Ramos (cell line): Measurements from ENCODE around the gene GYS1.
"Not testable (repeated sequence)": the region's sequence is repeated elsewhere in the genome, so short reads cannot be mapped to it uniquely, and the experiment has no call there.

Experiments
- in situ Hi-C: fragments of 300-500 bp; cut with MboI; formaldehyde crosslinking; loops from one replicate; pipeline ENCODE4 v1.14.3; 2022; ENCODE audit warnings: low sequenced_read_pairs; ENCODE audit not compliant: unreplicated experiment

GYS1 gene

GRCh38 chr19:48953141-48953540 is 40.0 kb downstream of the GYS1 start:
- in situ Hi-C loops = no loop called here

- in situ Hi-C loops = no loop called here
These were observed 42.1 kb downstream of the GYS1 start for GRCh38 chr19:48950830-48951519.

GRCh38 chr19:48950159-48950558 is 43.0 kb downstream of the GYS1 start:
- in situ Hi-C loops = no loop called here

GRCh38 chr19:48947258-48947542 is 45.9 kb downstream of the GYS1 start:
- in situ Hi-C loops = no loop called here

GRCh38 chr19:48946463-48947257 is 46.4 kb downstream of the GYS1 start:
- in situ Hi-C loops = no loop called here

- in situ Hi-C loops = no loop called here
These were observed 47.3 kb downstream of the GYS1 start for GRCh38 chr19:48945817-48946216.

- in situ Hi-C loops = no loop called here
These were observed 47.7 kb downstream of the GYS1 start for GRCh38 chr19:48945415-48945814.

- in situ Hi-C loops = no loop called here
These were observed 50.0 kb downstream of the GYS1 start for GRCh38 chr19:48943081-48943480.

- in situ Hi-C loops = no loop called here
These were observed 52.2 kb downstream of the GYS1 start for GRCh38 chr19:48940902-48941301.

- in situ Hi-C loops = no loop called here
These were observed 54.9 kb downstream of the GYS1 start for GRCh38 chr19:48938256-48938655.

- in situ Hi-C loops = no loop called here
These were observed 57.2 kb downstream of the GYS1 start for GRCh38 chr19:48935864-48936263.

GRCh38 chr19:48934837-48935236 is 58.3 kb downstream of the GYS1 start:
- in situ Hi-C loops = no loop called here

- in situ Hi-C loops = no loop called here
These were observed 59.7 kb downstream of the GYS1 start, which contains the start of gene DHDH for GRCh38 chr19:48933382-48933932. Gene DHDH, plus strand, starts transcription at chr19:48933699. Its CDS starts 23 bp downstream, at chr19:48933722.

GRCh38 chr19:48928164-48929025 is 64.7 kb downstream of the GYS1 start:
- in situ Hi-C loops = no loop called here

GRCh38 chr19:48927692-48928091 is 65.4 kb downstream of the GYS1 start:
- in situ Hi-C loops = not testable (repeated sequence)

- in situ Hi-C loops = no loop called here
These were observed 66.2 kb downstream of the GYS1 start for GRCh38 chr19:48926909-48927308.

GRCh38 chr19:48925890-48926289 is 67.2 kb downstream of the GYS1 start:
- in situ Hi-C loops = not testable (repeated sequence)

- in situ Hi-C loops = no loop called here
These were observed 67.8 kb downstream of the GYS1 start for GRCh38 chr19:48925240-48925843.

- in situ Hi-C loops = no loop called here
These were observed 70.3 kb downstream of the GYS1 start for GRCh38 chr19:48922548-48923490.
